Hepatocyte (in vitro differentiated cells): ENCODE measurements around the gene KLRC1.

Source experiments
- CTCF ChIP-seq: fragments of 200-600 bp; sonication (generic); IDR thresholded peaks from 2 replicates; pipeline ENCODE4 v1.5.1; 2016; ENCODE audit warnings: antibody characterized with exemption, mild to moderate bottlenecking; ENCODE audit not compliant: poor library complexity
- EZH2 ChIP-seq: fragments of 200-600 bp; sonication (generic); IDR thresholded peaks from 2 replicates; pipeline ENCODE4 v1.6.1; 2016; ENCODE audit warnings: antibody characterized with exemption, mild to moderate bottlenecking, borderline replicate concordance
- EZH2phosphoT487 ChIP-seq: fragments of 200-600 bp; sonication (generic); IDR thresholded peaks from one replicate; pipeline ENCODE4 v1.6.1; 2018; ENCODE audit warnings: antibody characterized with exemption, mild to moderate bottlenecking, low read depth, moderate library complexity; ENCODE audit not compliant: unreplicated experiment, severe bottlenecking

GRCh38 chr12:10455766-10456165, 2.6 kb upstream of the KLRC1 start:
- no peak for TF ChIP-seq EZH2phosphoT487
- TF ChIP-seq CTCF, result no peak
- no peak for TF ChIP-seq EZH2
